ENCODE data around the gene NDUFS4.
"Not testable (repeated sequence)": the region's sequence is repeated elsewhere in the genome, so short reads cannot be mapped to it uniquely, and the experiment has no call there.

NDUFS4 gene

GRCh38 chr5:53560506-53561191 lies at the start of gene NDUFS4:
Gene NDUFS4 (plus strand): TSS chr5:53560639. CDS start chr5:53560663, 24 bp downstream.
- DNase-seq (ENCODE audit: low read depth): peak; percentile 58

GRCh38 chr5:53512539-53512938 lies 47.9 kb upstream of the NDUFS4 start:
- no peak for DNase-seq (ENCODE audit: low read depth)

- no peak for DNase-seq (ENCODE audit: low read depth)
Measured at GRCh38 chr5:53515988-53516387, 44.5 kb upstream of the NDUFS4 start.

DNA sequence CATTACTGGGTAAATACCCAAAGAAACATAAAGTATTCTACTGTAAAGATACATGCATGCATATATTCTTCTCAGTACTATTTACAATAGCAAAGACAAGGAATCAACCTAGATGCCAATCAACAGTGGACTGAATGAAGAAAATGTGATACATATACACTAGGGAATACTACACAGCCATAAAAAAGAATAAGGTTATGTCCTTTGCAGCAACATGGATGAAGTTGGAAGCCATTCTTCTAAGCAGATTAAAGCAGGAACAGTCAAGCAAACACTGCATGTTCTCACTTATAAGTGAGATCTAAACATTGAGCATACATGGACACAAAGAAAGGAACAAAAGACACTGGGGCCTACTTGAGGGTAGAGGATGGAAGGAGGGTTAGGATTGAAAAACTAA lies 39.6 kb upstream of the NDUFS4 start:
- DNase-seq (ENCODE audit: low read depth): no peak

- no peak for DNase-seq (ENCODE audit: low read depth)
Measured at GRCh38 chr5:53537711-53538110, 22.7 kb upstream of the NDUFS4 start.

DNA sequence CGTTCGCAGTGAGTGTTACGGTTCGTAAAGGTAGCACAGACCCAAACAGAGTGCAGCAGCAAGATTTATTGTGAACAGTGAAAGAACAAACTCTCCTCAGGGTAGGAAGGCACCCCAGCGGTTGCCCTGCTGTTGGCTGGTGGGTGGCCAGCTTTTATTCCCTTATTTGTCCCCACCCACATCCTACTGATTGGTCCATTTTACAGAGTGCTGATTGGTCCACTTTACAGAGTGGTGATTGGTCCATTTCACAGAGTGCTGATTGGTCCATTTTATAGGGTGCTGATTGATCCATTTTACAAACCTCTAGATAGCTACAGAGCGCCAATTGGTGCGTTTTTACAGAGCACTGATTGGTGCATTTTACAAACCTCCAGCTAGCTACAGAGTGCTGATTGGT lies 19.7 kb upstream of the NDUFS4 start:
- not testable (repeated sequence) for DNase-seq (ENCODE audit: low read depth)

DNA sequence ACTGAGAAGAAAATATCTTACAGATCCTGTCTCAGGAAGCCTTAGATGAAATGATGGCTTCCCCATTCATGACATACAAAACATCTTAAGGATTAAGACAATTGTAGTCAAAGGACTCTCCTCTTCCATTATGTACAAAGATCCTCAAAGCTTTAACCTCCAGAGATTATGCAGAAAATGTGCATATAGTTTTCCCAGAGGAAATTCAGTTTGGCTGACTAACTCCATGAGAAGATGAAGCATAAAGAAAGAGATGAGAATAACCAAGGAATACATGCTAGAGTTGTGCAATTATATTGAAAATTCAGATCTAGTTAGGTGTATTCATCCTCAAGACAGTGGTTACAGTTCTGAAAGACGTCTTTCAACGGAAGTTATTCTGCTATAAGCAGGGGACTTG lies 18.6 kb upstream of the NDUFS4 start:
- DNase-seq (ENCODE audit: low read depth): no peak

DNA sequence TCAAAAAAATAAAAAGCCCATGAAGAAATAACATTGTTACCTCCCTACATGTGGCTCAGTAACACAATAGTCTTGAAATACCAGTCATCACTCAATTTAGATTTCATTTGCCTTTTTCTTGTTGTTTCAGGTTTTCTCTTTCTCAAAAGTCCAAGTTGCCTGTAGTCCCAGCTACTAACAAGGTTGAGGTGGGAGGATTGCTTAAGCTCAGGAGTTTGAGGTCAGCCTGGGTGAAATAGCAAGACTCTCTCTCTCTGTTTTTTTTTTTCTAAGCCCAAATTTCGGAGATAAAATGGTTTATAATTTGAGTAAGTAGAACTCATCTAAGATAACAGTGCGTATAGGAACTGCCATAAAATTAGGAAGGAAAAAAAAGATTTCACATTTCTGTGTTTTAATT lies 17.5 kb upstream of the NDUFS4 start:
- DNase-seq (ENCODE audit: low read depth): no peak

DNA sequence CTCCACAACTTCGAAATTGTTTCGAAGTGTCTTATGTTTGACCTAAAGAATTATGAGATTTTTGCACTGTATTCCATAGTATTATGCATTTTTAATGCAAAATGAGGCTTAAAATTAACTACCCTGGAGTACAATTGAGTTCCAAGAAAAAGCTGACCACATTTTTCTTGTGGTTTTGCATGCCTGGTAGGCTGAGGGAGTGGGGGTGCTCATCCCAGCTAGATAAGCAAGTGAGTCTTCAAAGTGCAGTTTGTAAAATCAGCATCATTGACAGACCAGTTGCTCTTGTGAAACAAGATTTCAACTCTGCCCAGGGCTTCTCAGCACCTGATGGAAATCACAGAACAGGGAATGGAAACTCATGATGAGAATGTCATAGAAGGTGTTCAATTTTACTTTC lies 17.0 kb upstream of the NDUFS4 start:
- no peak for DNase-seq (ENCODE audit: low read depth)

DNA sequence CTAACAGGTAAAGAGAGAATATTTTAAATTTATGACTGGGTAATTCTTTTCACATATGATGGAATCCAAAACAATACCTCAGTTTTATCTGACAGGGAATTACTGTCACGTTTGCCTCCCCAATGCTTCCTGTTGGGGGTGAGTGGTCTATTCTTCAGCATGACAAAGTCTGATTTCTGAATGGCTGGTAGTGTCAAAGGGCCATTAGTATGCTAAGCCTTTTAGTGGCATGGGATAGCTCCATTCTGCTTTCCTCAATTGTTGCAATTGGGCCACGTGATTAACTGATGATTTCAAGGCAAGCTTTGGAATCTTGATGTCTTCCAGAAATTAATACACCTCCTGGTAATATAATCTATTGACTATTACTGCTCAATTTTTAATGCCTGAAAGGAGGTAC lies 14.7 kb upstream of the NDUFS4 start:
- DNase-seq (ENCODE audit: low read depth): no peak

- DNase-seq (ENCODE audit: low read depth): no peak
Measured at GRCh38 chr5:53547226-53547625, 13.2 kb upstream of the NDUFS4 start.

- DNase-seq (ENCODE audit: low read depth): not testable (repeated sequence)
Measured at GRCh38 chr5:53548501-53548900, 11.9 kb upstream of the NDUFS4 start.

GRCh38 chr5:53549792-53550191 lies 10.6 kb upstream of the NDUFS4 start:
- DNase-seq (ENCODE audit: low read depth): no peak

DNA sequence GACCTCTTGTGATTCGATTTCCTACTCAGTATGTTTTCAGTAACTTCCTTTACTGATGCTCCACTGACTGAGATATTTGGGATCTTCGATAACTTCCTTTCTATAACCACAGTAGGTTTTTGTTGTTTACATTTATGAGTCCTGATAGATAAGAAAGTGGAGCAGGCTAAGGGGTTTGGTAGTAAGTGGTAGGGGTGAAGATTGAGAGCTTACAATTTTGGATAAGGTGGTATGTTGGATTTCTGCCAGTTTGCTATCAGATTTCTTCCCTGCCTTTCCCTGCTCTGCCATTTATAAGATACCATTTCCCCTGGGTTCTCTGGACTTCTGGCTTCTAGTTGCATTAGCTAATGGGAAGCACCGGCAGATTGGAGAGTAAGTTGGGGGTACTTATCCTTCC lies 7.9 kb upstream of the NDUFS4 start:
- no peak for DNase-seq (ENCODE audit: low read depth)

- no peak for DNase-seq (ENCODE audit: low read depth)
Measured at GRCh38 chr5:53554444-53554843, 6.0 kb upstream of the NDUFS4 start.

GRCh38 chr5:53555160-53555559 lies 5.3 kb upstream of the NDUFS4 start:
- no peak for DNase-seq (ENCODE audit: low read depth)

DNA sequence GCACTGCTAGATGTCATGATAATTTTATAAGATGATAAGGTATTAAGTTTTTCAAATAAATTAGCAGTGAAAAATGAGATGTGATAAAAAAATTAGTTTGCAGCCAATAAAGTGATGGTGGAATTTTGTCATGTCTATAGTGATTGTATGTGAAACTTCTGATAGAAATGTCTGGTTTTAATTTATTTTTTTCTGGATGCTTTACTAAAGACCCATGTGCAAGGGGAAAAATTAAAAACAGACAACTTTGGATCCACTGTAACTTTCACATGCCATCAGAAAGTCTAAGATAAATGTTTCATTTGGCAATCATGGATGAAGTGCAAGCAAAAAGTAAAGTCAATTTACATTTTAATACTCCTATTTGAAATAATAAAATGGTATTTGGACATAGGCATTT lies 4.4 kb upstream of the NDUFS4 start:
- DNase-seq (ENCODE audit: low read depth): no peak

GRCh38 chr5:53557386-53557785 lies 3.1 kb upstream of the NDUFS4 start:
- no peak for DNase-seq (ENCODE audit: low read depth)

- no peak for DNase-seq (ENCODE audit: low read depth)
Measured at GRCh38 chr5:53558966-53559365, 1.5 kb upstream of the NDUFS4 start.

DNA sequence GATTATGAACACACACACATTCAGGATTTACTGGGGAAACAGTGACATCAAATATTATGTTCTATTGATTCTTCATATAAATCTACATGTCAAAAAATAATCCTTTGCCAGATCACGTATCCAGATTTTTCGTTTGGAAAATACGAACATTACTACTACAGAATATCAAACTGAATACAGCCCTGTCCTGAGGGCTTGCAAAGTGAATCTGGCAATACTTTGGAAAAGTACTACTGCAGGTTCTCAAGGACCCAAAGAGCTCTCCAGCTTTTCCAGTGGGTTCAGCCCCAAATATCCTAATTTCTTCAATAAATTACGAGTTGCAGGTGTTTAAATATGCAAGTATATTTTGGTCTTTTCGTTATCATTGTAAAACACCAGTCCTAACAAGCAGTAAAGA lies 411 bp upstream of the NDUFS4 start:
- no peak for DNase-seq (ENCODE audit: low read depth)

GRCh38 chr5:53568401-53568800 lies 8.0 kb downstream of the NDUFS4 start:
- no peak for DNase-seq (ENCODE audit: low read depth)

GRCh38 chr5:53568871-53569270 lies 8.4 kb downstream of the NDUFS4 start:
- no peak for DNase-seq (ENCODE audit: low read depth)

DNA sequence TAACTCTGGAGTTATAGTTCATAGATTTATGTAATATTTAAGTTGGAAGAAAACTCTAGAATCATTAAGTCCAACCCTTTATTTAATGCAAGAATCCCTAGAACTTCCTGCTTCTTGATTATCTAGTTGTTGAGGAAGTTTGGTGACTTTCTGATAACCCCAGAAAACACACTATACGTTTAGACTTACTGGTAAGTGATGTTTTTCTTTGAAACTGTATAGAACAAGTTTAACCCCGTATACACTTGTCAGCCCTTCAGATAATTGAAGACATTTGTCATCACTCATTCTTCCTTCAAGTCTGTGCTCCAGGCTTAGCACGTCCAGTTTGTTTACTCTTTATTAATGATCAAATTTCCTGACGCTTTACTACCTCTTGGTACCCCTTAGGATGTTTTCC lies 9.0 kb downstream of the NDUFS4 start:
- no peak for DNase-seq (ENCODE audit: low read depth)

DNA sequence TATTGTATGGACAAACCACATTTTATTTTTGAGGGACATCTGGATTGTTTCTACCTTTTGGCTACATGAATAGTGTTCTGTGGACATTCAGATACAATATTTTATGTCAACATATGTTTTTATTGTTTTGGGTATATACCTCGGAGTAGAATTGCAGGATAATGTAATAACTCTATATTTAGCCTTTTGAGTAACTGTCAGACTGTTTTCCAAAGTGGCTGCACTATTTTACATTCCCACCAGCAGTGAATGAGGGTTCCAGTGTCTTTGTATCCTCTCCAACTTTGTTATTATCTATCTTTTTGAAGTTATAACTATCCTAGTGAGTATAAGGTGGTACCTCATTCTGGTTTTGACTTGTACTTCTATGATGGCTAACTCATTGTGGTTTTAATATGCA lies 11.0 kb downstream of the NDUFS4 start:
- no peak for DNase-seq (ENCODE audit: low read depth)

DNA sequence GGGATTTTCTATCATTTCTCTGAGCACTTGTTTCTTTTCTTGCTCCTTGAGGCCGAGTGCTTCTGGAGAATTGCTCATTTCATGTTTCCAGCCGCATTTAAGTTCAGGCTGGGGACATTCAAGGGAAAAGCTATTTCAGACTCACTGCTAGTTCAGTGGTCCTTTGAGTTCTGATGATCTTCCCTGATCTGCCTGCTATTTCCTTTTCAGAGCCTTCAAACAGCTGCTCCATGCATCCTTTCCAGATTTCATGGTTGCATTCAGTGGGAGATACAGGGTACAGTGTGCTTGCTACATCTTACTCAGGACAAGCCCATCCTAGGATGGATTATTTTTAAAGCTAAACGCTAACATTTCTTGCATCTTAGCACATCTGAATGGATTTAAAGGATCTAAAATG lies 14.7 kb downstream of the NDUFS4 start:
- DNase-seq (ENCODE audit: low read depth): no peak
